Hepatocyte (in vitro differentiated cells): Measurements from ENCODE around the gene SORL1. TPM values are rescaled to one million over a fixed set of nuclear protein-coding genes. Genes with fewer than 3 reads are reported as not detected.

Experiments used
- DNase-seq: peaks from one replicate; pipeline ENCODE4 v3.0.0-alpha.2; 2016; ENCODE audit warnings: low spot score
- H2AFZ ChIP-seq: fragments of 200-600 bp; sonication (generic); 2 replicates; pipeline ENCODE4 v1.6.0; 2016; ENCODE audit warnings: antibody characterized with exemption, mild to moderate bottlenecking
- H3K27ac ChIP-seq: fragments of 200-600 bp; sonication (generic); 2 replicates; pipeline ENCODE4 v1.5.1; 2016; ENCODE audit warnings: mild to moderate bottlenecking
- H3K27me3 ChIP-seq: fragments of 200-600 bp; sonication (generic); 2 replicates; pipeline ENCODE4 v1.6.1; 2016
- H3K36me3 ChIP-seq: fragments of 200-600 bp; sonication (generic); replicated peaks from 2 replicates; pipeline ENCODE4 v1.5.1; 2016; ENCODE audit warnings: low read depth; ENCODE audit not compliant: insufficient read depth
- H3K4me1 ChIP-seq: fragments of 200-600 bp; sonication (generic); 2 replicates; pipeline ENCODE4 v1.5.1; 2016; ENCODE audit warnings: mild to moderate bottlenecking, moderate library complexity; ENCODE audit not compliant: insufficient read depth
- H3K4me2 ChIP-seq: fragments of 200-600 bp; sonication (generic); 2 replicates; pipeline ENCODE4 v1.6.0; 2016
- H3K4me3 ChIP-seq: fragments of 200-600 bp; sonication (generic); 2 replicates; pipeline ENCODE4 v1.5.1; 2016; ENCODE audit warnings: mild to moderate bottlenecking
- H3K79me2 ChIP-seq: fragments of 200-600 bp; sonication (generic); 2 replicates; pipeline ENCODE4 v1.6.0; 2017; ENCODE audit warnings: mild to moderate bottlenecking
- H3K9me2 ChIP-seq: fragments of 200-600 bp; sonication (generic); replicated peaks from 2 replicates; pipeline ENCODE4 v1.6.0; 2017; ENCODE audit warnings: mild to moderate bottlenecking; ENCODE audit not compliant: insufficient read depth
- H3K9me3 ChIP-seq: fragments of 200-600 bp; sonication (generic); 2 replicates; pipeline ENCODE4 v1.5.1; 2016; ENCODE audit warnings: low read depth, mild to moderate bottlenecking
- H4K20me1 ChIP-seq: fragments of 200-600 bp; sonication (generic); 2 replicates; pipeline ENCODE4 v1.6.0; 2016; ENCODE audit warnings: mild to moderate bottlenecking; ENCODE audit not compliant: insufficient read depth, poor library complexity, severe bottlenecking
- CTCF ChIP-seq: fragments of 200-600 bp; sonication (generic); IDR thresholded peaks from 2 replicates; pipeline ENCODE4 v1.5.1; 2016; ENCODE audit warnings: antibody characterized with exemption, mild to moderate bottlenecking; ENCODE audit not compliant: poor library complexity
- EZH2 ChIP-seq: fragments of 200-600 bp; sonication (generic); IDR thresholded peaks from 2 replicates; pipeline ENCODE4 v1.6.1; 2016; ENCODE audit warnings: antibody characterized with exemption, mild to moderate bottlenecking, borderline replicate concordance
- EZH2phosphoT487 ChIP-seq: fragments of 200-600 bp; sonication (generic); IDR thresholded peaks from one replicate; pipeline ENCODE4 v1.6.1; 2018; ENCODE audit warnings: antibody characterized with exemption, mild to moderate bottlenecking, low read depth, moderate library complexity; ENCODE audit not compliant: unreplicated experiment, severe bottlenecking
- WGBS: methylation state at CpG from one replicate; pipeline ENCODE4 v1.1.6; 2016; ENCODE audit warnings: low lambda C conversion rate; ENCODE audit errors: missing lambda C conversion rate; 5-methylcytosine and 5-hydroxymethylcytosine counted together
- polyA plus RNA-seq: library from polyadenylated mRNA; unstranded; fragments of >200 nt; fragmentation: Nextera tagmentation; extraction: Ambion mirVana; gene quantifications from 2 replicates; pipeline ENCODE4 v1.2.1, GENCODE V29; 2016
- total RNA-seq: library from RNA; depleted of rRNA; stranded (reverse); fragments of >200 nt; gene quantifications from 2 replicates; pipeline ENCODE4 v1.2.3, GENCODE V29; 2014

Gene SORL1
- total and polyA plus RNA-seq, 2 experiments from 2014 or later = 13.5 to 26.5 TPM

- Histone ChIP-seq H3K4me3 (no peak overlapping the region), H2AFZ (no peak overlapping the region), H3K27ac (no peak overlapping the region), H3K27me3 (no peaks in the 10 kb centered on the region), H3K9me3 (no peaks in the 10 kb centered on the region), H4K20me1 (no peaks in the 10 kb centered on the region), H3K4me2 (no peak overlapping the region), H3K36me3 (no peaks in the 10 kb centered on the region), H3K79me2 (no peaks in the 10 kb centered on the region), H3K4me1 (peaks cover 6% of the 10 kb centered on the region), H3K9me2 (no peaks in the 10 kb centered on the region)
- no peak for DNase-seq
- 75% methylated on average over 4 of the region's 4 CpGs for WGBS
- TF ChIP-seq CTCF = no peak
- no peak for TF ChIP-seq EZH2
- no peak for TF ChIP-seq EZH2phosphoT487
These were observed 32.3 kb upstream of the SORL1 start for GRCh38 chr11:121419836-121420235.

GRCh38 chr11:121420398-121420797 is 31.7 kb upstream of the SORL1 start:
- Histone ChIP-seq H3K27ac (no peak overlapping the region), H3K9me3 (no peaks in the 10 kb centered on the region), H3K4me3 (no peak overlapping the region), H4K20me1 (no peaks in the 10 kb centered on the region), H3K36me3 (no peaks in the 10 kb centered on the region), H2AFZ (no peak overlapping the region), H3K4me2 (no peak overlapping the region), H3K4me1 (peaks cover 6% of the 10 kb centered on the region), H3K27me3 (no peaks in the 10 kb centered on the region), H3K9me2 (no peaks in the 10 kb centered on the region), H3K79me2 (no peaks in the 10 kb centered on the region)
- TF ChIP-seq EZH2 (no peak), EZH2phosphoT487 (no peak), CTCF (no peak)
- 92% methylated on average over 2 of the region's 2 CpGs for WGBS
- DNase-seq = no peak

- 78% methylated on average over 4 of the region's 4 CpGs for WGBS
- no peak overlapping the region for H2AFZ ChIP-seq
- H3K36me3 ChIP-seq = no peaks in the 10 kb centered on the region
- H3K4me1 ChIP-seq = peaks cover 6% of the 10 kb centered on the region
- H3K27ac ChIP-seq = no peak overlapping the region
- no peak overlapping the region for H3K4me2 ChIP-seq
- H3K27me3 ChIP-seq = no peaks in the 10 kb centered on the region
- H3K4me3 ChIP-seq = no peak overlapping the region
- no peaks in the 10 kb centered on the region for H3K9me3 ChIP-seq
- no peaks in the 10 kb centered on the region for H3K79me2 ChIP-seq
- DNase-seq = no peak
- H3K9me2 ChIP-seq = no peaks in the 10 kb centered on the region
- no peak for TF ChIP-seq EZH2
- TF ChIP-seq CTCF = no peak
- no peak for TF ChIP-seq EZH2phosphoT487
- no peaks in the 10 kb centered on the region for H4K20me1 ChIP-seq
These were observed 30.8 kb upstream of the SORL1 start for GRCh38 chr11:121421149-121421901.
